ENCODE results near the gene CEP89.

Gene CEP89

DNA sequence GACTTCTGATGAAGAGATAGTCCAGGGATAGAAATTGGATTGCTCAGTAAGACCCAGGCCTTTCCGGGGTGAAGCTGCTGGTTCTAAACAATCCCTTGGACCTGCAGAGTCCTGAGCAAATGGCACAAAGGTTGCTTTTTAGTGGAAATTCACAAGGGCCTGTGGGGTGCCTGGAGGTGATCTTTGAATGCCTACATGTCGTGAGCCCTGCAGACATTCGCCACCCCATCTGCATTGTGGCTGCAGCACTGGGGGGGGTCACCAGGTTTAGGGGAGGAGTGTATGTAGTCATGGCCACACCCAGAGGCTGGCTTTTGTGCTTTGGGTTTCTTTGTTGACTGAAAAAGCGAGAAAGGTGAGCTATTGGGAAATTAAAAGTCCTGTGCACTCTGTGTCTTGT lies 143.6 kb downstream of the CEP89 start:
- DNase-seq (ENCODE audit: low read depth) = no peak
- no peak for TF ChIP-seq CTCF (conservative IDR thresholded peaks at IDR 0.05; ENCODE audit: low read depth, low read length)
- H3K4me3 ChIP-seq (ENCODE audit: low read length) = no peak overlapping the region

All from retinal pigment epithelial cell (primary cell).